Activated B cell treated with CpG ODN at 0.5 μM for 24 hours (primary cell): ENCODE measurements around the gene DNAH6. TPM values are rescaled to one million over a fixed set of nuclear protein-coding genes. Genes with fewer than 3 reads are reported as not detected.

ENCODE experiments used
- ATAC-seq: fragments of 200-7000 bp; cut with Tn5 transposase; one replicate; pipeline ENCODE4 v1.10.0; 2021; ENCODE audit warnings: low read depth, mild to moderate bottlenecking, moderate library complexity
- CTCF ChIA-PET: fragments of 350-600 bp; sonication (Branson Sonifier 250); formaldehyde crosslinking; loops from one replicate; lab custom pipeline; 2021; ENCODE audit warnings: antibody characterized with exemption; lab: Charles Lee
- POLR2A ChIA-PET: fragments of 350-600 bp; sonication (Branson Sonifier 250); formaldehyde crosslinking; loops from one replicate; lab custom pipeline; 2021; ENCODE audit warnings: antibody characterized with exemption; lab: Charles Lee
- DNase-seq: peaks from one replicate; pipeline ENCODE4 v3.0.0; 2022
- H3K27ac Mint-ChIP-seq: one replicate; pipeline ENCODE4 v1.8.0; 2020; ENCODE audit warnings: mixed read lengths
- H3K27me3 Mint-ChIP-seq: one replicate; pipeline ENCODE4 v1.8.0; 2021; ENCODE audit warnings: mixed read lengths
- H3K36me3 Mint-ChIP-seq: one replicate; pipeline ENCODE4 v1.8.0; 2021; ENCODE audit warnings: low read depth, mixed read lengths
- H3K4me1 Mint-ChIP-seq: one replicate; pipeline ENCODE4 v1.8.0; 2021; ENCODE audit warnings: mixed read lengths
- H3K4me3 Mint-ChIP-seq: one replicate; pipeline ENCODE4 v1.8.0; 2020; ENCODE audit warnings: mild to moderate bottlenecking, mixed read lengths
- H3K9me3 Mint-ChIP-seq: one replicate; pipeline ENCODE4 v1.8.0; 2020; ENCODE audit warnings: mixed read lengths
- intact Hi-C: fragments of 100-400 bp; cut with micrococcal nuclease; formaldehyde crosslinking; loops from one replicate; pipeline ENCODE4 v1.15.1; 2024
- total RNA-seq: library from RNA; stranded (reverse); gene quantifications from 2 replicates; pipeline ENCODE4 v1.2.3, GENCODE V29; 2022
- TF ChIP-seq, protein P1 (sequence below): fragments of 200-600 bp; IDR thresholded peaks from one replicate; pipeline ENCODE4 v1.8.0; 2022; ENCODE audit warnings: antibody characterized with exemption, mild to moderate bottlenecking

Gene DNAH6
- total RNA-seq, 1 donor from 2014 or later = 0.82 TPM

- Mint-ChIP-seq H3K4me3 (peak overlapping the region; percentile 28), H3K27me3 (no peaks in the 10 kb centered on the region), H3K36me3 (no peaks in the 10 kb centered on the region), H3K4me1 (peaks cover 37% of the 10 kb centered on the region), H3K9me3 (peaks cover 2% of the 10 kb centered on the region), H3K27ac (peak overlapping the region; percentile 78)
- intact Hi-C loops = loop anchor here (2.0 to 5.0 kb wide), 2 partner anchors 35 to 100 kb away; partner anchors contain the start of gene TRABD2A
- TF ChIP-seq, protein P1, sequence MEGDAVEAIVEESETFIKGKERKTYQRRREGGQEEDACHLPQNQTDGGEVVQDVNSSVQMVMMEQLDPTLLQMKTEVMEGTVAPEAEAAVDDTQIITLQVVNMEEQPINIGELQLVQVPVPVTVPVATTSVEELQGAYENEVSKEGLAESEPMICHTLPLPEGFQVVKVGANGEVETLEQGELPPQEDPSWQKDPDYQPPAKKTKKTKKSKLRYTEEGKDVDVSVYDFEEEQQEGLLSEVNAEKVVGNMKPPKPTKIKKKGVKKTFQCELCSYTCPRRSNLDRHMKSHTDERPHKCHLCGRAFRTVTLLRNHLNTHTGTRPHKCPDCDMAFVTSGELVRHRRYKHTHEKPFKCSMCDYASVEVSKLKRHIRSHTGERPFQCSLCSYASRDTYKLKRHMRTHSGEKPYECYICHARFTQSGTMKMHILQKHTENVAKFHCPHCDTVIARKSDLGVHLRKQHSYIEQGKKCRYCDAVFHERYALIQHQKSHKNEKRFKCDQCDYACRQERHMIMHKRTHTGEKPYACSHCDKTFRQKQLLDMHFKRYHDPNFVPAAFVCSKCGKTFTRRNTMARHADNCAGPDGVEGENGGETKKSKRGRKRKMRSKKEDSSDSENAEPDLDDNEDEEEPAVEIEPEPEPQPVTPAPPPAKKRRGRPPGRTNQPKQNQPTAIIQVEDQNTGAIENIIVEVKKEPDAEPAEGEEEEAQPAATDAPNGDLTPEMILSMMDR = no peak
- ATAC-seq = peak; percentile 99
- DNase-seq = no peak
- ChIA-PET CTCF (interaction anchor here (1.5 kb wide), 1 partner anchor 144 kb away, joined by 4 read pairs; no protein-coding TSS in a partner anchor), POLR2A (no interaction called here)
These were observed 265.8 kb downstream of the DNAH6 start for GRCh38 chr2:84781942-84782716.

DNA sequence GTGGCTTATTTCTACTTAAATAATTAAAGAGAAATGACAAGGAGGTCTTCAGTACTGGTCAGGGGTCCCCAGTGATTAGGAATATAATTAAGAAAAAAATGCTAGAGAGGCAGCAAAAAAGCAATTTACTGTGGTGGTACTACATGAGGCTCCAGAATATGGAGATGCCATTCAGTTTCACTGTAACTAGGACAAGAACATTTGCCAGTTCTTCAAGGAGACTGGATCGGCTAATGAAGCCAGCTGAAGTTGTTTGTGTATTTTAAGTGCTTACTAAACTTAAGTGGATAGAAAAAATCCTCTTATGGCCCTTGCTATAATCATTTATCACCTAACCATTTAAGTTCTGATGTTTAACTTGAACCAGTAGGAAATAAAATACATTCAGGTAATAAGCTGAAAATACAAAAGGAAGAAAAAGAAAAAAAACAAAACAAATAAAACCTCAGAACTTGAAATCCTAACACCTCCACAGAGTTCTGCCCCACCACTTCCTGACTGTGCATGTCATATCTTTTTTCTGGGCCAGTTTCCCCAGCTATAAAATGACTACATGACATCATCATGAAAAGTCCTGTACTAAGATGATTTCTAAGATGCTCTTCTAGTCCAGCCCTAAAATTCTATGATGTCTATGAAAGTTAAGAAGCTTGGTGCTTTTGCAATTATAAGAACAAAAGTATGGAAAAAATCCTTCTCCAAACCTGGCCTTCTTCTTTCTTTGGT is 266.6 kb downstream of the DNAH6 start:
- ATAC-seq = no peak

GRCh38 chr2:84785950-84786349 is 269.7 kb downstream of the DNAH6 start:
- H3K27ac Mint-ChIP-seq = no peak overlapping the region
- H3K9me3 Mint-ChIP-seq = no peaks in the 10 kb centered on the region
- no peaks in the 10 kb centered on the region for H3K27me3 Mint-ChIP-seq
- ChIA-PET CTCF (interaction anchor here (1.2 kb wide), 1 partner anchor 44 kb away, joined by 3 read pairs; no protein-coding TSS in a partner anchor), POLR2A (no interaction called here)
- H3K4me1 Mint-ChIP-seq = peaks cover 23% of the 10 kb centered on the region
- no peaks in the 10 kb centered on the region for H3K36me3 Mint-ChIP-seq
- ATAC-seq (no peak), DNase-seq (no peak)
- TF ChIP-seq, protein P1 = no peak
- intact Hi-C loops = no loop called here
- H3K4me3 Mint-ChIP-seq = no peak overlapping the region

More for the DNA sequence above, 266.6 kb downstream of the DNAH6 start:
- Mint-ChIP-seq H3K36me3 (no peaks in the 10 kb centered on the region), H3K27me3 (no peaks in the 10 kb centered on the region), H3K4me1 (peaks cover 37% of the 10 kb centered on the region), H3K27ac (peak overlapping the region; percentile 78), H3K9me3 (peaks cover 2% of the 10 kb centered on the region), H3K4me3 (peak overlapping the region; percentile 29)
- DNase-seq = no peak
- ChIA-PET CTCF (no interaction called here), POLR2A (interaction anchor here (0.6 kb wide), 1 partner anchor 124 kb away, joined by 6 read pairs; no protein-coding TSS in a partner anchor)
- intact Hi-C loops = loop anchor here (2.0 to 5.0 kb wide), 2 partner anchors 34 to 99 kb away; partner anchors contain the start of gene TRABD2A
- TF ChIP-seq, protein P1 = no peak

- peaks cover 16% of the 10 kb centered on the region for H3K4me1 Mint-ChIP-seq
- CTCF ChIA-PET = interaction anchor here (1.2 kb wide), 1 partner anchor 45 kb away, joined by 3 read pairs; no protein-coding TSS in a partner anchor
These were observed 270.3 kb downstream of the DNAH6 start for GRCh38 chr2:84786601-84787000.

More at GRCh38 chr2:84786601-84787000, 270.3 kb downstream of the DNAH6 start:
- Mint-ChIP-seq H3K36me3 (no peaks in the 10 kb centered on the region), H3K27me3 (no peaks in the 10 kb centered on the region), H3K27ac (no peak overlapping the region), H3K9me3 (no peaks in the 10 kb centered on the region), H3K4me3 (no peak overlapping the region)
- POLR2A ChIA-PET = no interaction called here
- DNase-seq (no peak), ATAC-seq (no peak)
- TF ChIP-seq, protein P1 = no peak
- intact Hi-C loops = no loop called here
